ENCODE results near the gene FLRT2. TPM values are rescaled to one million over a fixed set of nuclear protein-coding genes. Genes with fewer than 3 reads are reported as not detected.
A peak's percentile ranks its signal among the peaks of the same experiment; 100 is the strongest.

The FLRT2 gene
- total RNA-seq, 1 experiment from 2014 or later = 4.5 TPM

DNA sequence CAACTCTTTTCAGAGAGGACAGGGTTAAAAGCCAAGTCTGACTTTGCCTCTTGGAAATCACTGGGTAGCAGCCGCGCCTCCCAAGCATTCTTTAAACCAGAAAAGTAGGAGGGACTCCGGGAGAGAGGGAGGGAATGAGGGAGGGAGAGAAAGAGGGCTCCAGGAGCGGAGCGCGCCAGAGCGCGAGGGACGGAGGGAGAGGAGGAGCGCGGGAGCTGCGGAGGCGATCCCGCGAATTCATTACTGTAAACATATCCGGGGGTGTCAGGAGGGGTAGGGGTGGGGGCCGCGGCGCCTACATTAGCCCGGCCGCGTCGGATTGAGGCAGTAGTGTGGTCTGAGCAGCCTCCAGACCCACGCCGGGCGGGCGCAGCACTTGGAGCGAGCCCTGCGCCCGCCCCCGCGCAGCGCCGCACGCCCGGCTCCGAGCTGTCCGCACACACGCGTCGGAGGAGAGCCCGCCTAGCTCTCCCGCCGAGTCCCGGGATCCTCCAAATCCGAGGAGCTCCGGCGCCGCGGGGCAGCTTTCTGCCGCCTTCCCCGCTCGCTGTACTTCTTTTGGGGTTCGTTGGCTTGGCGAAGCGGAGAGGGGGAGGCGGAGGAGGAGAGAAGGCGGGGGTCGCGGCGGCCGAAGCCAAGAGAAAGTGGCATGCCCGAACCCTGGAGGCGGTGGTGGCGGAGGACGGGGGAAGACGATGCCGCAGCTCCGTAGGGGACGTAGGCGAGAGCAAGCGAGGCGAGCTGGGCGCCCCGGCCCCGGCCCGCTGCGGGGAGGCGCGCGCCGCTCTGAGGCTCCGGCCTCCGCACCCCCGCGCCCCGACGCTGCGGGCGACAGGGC, 3.3 kb downstream of the FLRT2 start:
- ATAC-seq = peak; percentile 46
- CTCF ChIA-PET = no interaction called here
- no peak overlapping the region for H3K27ac ChIP-seq (ENCODE audit: low read length)
- in situ Hi-C loops (cut with HindIII; ENCODE audit: low pct_unique_long_range_greater_than_20kb, low sequenced_read_pairs) = no loop called here
- H3K27me3 ChIP-seq (ENCODE audit: control insufficient read depth, insufficient read depth, low read length) = peaks cover 5% of the 10 kb centered on the region
- H3K4me1 ChIP-seq (ENCODE audit: control insufficient read depth, insufficient read depth, low read length) = peaks cover 8% of the 10 kb centered on the region
- POLR2A ChIA-PET = no interaction called here
- no peaks in the 10 kb centered on the region for H3K36me3 ChIP-seq (ENCODE audit: control insufficient read depth, insufficient read depth, low read length)
- TF ChIP-seq TCF7L2 (IDR thresholded peaks at IDR 0.05; ENCODE audit: low read depth, low read length) (no peak), SIN3A (IDR thresholded peaks at IDR 0.05; ENCODE audit: borderline replicate concordance, insufficient read depth, low read depth, low read length) (no peak), POLR2AphosphoS5 (IDR thresholded peaks at IDR 0.05; ENCODE audit: low read depth, low read length) (no peak)
- TF ChIP-seq, protein P1, sequence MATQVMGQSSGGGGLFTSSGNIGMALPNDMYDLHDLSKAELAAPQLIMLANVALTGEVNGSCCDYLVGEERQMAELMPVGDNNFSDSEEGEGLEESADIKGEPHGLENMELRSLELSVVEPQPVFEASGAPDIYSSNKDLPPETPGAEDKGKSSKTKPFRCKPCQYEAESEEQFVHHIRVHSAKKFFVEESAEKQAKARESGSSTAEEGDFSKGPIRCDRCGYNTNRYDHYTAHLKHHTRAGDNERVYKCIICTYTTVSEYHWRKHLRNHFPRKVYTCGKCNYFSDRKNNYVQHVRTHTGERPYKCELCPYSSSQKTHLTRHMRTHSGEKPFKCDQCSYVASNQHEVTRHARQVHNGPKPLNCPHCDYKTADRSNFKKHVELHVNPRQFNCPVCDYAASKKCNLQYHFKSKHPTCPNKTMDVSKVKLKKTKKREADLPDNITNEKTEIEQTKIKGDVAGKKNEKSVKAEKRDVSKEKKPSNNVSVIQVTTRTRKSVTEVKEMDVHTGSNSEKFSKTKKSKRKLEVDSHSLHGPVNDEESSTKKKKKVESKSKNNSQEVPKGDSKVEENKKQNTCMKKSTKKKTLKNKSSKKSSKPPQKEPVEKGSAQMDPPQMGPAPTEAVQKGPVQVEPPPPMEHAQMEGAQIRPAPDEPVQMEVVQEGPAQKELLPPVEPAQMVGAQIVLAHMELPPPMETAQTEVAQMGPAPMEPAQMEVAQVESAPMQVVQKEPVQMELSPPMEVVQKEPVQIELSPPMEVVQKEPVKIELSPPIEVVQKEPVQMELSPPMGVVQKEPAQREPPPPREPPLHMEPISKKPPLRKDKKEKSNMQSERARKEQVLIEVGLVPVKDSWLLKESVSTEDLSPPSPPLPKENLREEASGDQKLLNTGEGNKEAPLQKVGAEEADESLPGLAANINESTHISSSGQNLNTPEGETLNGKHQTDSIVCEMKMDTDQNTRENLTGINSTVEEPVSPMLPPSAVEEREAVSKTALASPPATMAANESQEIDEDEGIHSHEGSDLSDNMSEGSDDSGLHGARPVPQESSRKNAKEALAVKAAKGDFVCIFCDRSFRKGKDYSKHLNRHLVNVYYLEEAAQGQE (IDR thresholded peaks at IDR 0.05; ENCODE audit: insufficient read depth in 1 of 2, low read depth in 2 of 2, low read length in 1 of 2) = no peak
- TF ChIP-seq, protein P2, sequence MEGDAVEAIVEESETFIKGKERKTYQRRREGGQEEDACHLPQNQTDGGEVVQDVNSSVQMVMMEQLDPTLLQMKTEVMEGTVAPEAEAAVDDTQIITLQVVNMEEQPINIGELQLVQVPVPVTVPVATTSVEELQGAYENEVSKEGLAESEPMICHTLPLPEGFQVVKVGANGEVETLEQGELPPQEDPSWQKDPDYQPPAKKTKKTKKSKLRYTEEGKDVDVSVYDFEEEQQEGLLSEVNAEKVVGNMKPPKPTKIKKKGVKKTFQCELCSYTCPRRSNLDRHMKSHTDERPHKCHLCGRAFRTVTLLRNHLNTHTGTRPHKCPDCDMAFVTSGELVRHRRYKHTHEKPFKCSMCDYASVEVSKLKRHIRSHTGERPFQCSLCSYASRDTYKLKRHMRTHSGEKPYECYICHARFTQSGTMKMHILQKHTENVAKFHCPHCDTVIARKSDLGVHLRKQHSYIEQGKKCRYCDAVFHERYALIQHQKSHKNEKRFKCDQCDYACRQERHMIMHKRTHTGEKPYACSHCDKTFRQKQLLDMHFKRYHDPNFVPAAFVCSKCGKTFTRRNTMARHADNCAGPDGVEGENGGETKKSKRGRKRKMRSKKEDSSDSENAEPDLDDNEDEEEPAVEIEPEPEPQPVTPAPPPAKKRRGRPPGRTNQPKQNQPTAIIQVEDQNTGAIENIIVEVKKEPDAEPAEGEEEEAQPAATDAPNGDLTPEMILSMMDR (IDR thresholded peaks at IDR 0.05) = no peak
- DNase-seq (ENCODE audit: low read depth, low spot score) = no peak
- H3K4me3 ChIP-seq (ENCODE audit: low read depth in 2 of 2, low read length in 2 of 2) = peak overlapping the region; percentile 47 to 72
- intact Hi-C loops (cut with micrococcal nuclease; ENCODE audit: unreplicated experiment) = no loop called here
- H3K9me3 ChIP-seq (ENCODE audit: control insufficient read depth, insufficient read depth, low read depth, low read length) = no peaks in the 10 kb centered on the region
- BruUV-seq (replicated peaks) = no TSS peak

DNA sequence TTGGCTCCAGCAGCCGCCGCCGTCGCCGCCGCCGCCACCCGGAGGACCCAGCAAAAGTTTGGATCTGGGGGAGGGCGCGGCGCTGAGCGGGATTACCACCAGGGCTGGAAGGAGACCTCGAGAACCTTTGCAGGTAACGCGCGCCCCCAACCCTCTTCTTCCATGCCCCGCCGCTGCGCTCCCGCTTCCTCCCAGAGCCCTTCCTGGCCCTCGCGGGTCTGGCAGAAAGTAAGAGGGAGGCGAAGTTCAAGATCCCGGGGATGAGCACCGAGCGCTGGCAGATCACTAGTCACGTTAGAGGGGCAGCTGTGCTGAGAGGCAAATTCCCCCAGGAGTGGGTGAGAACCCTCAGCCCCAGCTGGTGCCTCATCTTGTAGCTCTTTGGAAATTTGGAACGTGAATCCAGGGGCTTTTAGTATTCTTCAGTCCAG, 3.9 kb downstream of the FLRT2 start:
- H3K36me3 ChIP-seq (ENCODE audit: control insufficient read depth, insufficient read depth, low read length) = no peaks in the 10 kb centered on the region
- in situ Hi-C loops (cut with HindIII; ENCODE audit: low pct_unique_long_range_greater_than_20kb, low sequenced_read_pairs) = no loop called here
- ChIA-PET CTCF (no interaction called here), POLR2A (no interaction called here)
- no peak for DNase-seq (ENCODE audit: low read depth, low spot score)
- H3K27me3 ChIP-seq (ENCODE audit: control insufficient read depth, insufficient read depth, low read length) = peaks cover 5% of the 10 kb centered on the region
- no peaks in the 10 kb centered on the region for H3K9me3 ChIP-seq (ENCODE audit: control insufficient read depth, insufficient read depth, low read depth, low read length)
- intact Hi-C loops (cut with micrococcal nuclease; ENCODE audit: unreplicated experiment) = no loop called here
- no peak for ATAC-seq
- peaks cover 8% of the 10 kb centered on the region for H3K4me1 ChIP-seq (ENCODE audit: control insufficient read depth, insufficient read depth, low read length)
- H3K4me3 ChIP-seq (ENCODE audit: low read depth in 2 of 2, low read length in 2 of 2) = peak overlapping the region; percentile 47 to 50
- no peak overlapping the region for H3K27ac ChIP-seq (ENCODE audit: low read length)
- TF ChIP-seq, protein P1 (IDR thresholded peaks at IDR 0.05; ENCODE audit: insufficient read depth in 1 of 2, low read depth in 2 of 2, low read length in 1 of 2) = no peak
- TF ChIP-seq, protein P2 (IDR thresholded peaks at IDR 0.05) = no peak
- TF ChIP-seq TCF7L2 (IDR thresholded peaks at IDR 0.05; ENCODE audit: low read depth, low read length) (no peak), POLR2AphosphoS5 (IDR thresholded peaks at IDR 0.05; ENCODE audit: low read depth, low read length) (no peak), SIN3A (IDR thresholded peaks at IDR 0.05; ENCODE audit: borderline replicate concordance, insufficient read depth, low read depth, low read length) (no peak)
- BruUV-seq (replicated peaks) = no TSS peak
